Prostate gland (tissue), 2 donors: ENCODE measurements around the gene ST7. TPM values are rescaled to one million over a fixed set of nuclear protein-coding genes. Genes with fewer than 3 reads are reported as not detected.

Experiments used
- DNase-seq: peaks from one replicate; pipeline ENCODE4 v3.0.0-alpha.2; 2019; ENCODE audit warnings: low spot score
- H3K27ac ChIP-seq, 2 donors: fragments of 200-600 bp; sonication (generic); 2 replicates each; pipeline ENCODE4 v1.5.1; 2017 to 2019
- H3K27me3 ChIP-seq: fragments of 200-600 bp; sonication (generic); replicated peaks from 2 replicates; pipeline ENCODE4 v1.5.1; 2019; ENCODE audit not compliant: insufficient read depth
- H3K36me3 ChIP-seq, 2 donors: fragments of 200-600 bp; sonication (generic); 1 replicate in 1 of 2; 2 replicates in 1 of 2; pipeline versions ENCODE4 v1.5.1 to v1.8.1; 2017 to 2019
- H3K4me1 ChIP-seq: fragments of 200-600 bp; sonication (generic); replicated peaks from 2 replicates; pipeline ENCODE4 v1.5.1; 2019
- H3K4me3 ChIP-seq, 2 donors: fragments of 200-600 bp; sonication (generic); 2 replicates each; pipeline ENCODE4 v1.5.1; 2017 to 2019
- H3K9me3 ChIP-seq: fragments of 200-600 bp; sonication (generic); 2 replicates; pipeline ENCODE4 v1.5.1; 2017
- POLR2A ChIP-seq: fragments of 450-650 bp; IDR thresholded peaks from one replicate; pipeline ENCODE4 v1.6.1; 2016; ENCODE audit warnings: antibody characterized with exemption, mild to moderate bottlenecking
- POLR2AphosphoS5 ChIP-seq: sonication (generic); formaldehyde crosslinking; IDR thresholded peaks from one replicate; pipeline ENCODE4 v1.6.1; 2017; ENCODE audit warnings: antibody characterized with exemption
- WGBS: methylation state at CpG from one replicate; pipeline ENCODE4 v1.1.5; 2018; 5-methylcytosine and 5-hydroxymethylcytosine counted together
- intact Hi-C: fragments of 100-400 bp; cut with DNase I; formaldehyde crosslinking; loops from one replicate; pipeline ENCODE4 v1.14.2; 2022
- total RNA-seq, 2 donors: library from RNA; depleted of rRNA; stranded (reverse); fragments of >200 nt; gene quantifications; one replicate each; pipeline ENCODE4 v1.1.0, GENCODE V29; 2016
- TF ChIP-seq, protein P1 (sequence below), 4 experiments: fragments of 200-600 bp in 2 of 4; fragments of 450-650 bp in 2 of 4; sonication (generic) in 2 of 4; IDR thresholded peaks; 1 replicate in 3 of 4; 2 replicates in 1 of 4; pipeline ENCODE4 v1.5.1; 2016 to 2019; ENCODE audit warnings: antibody characterized with exemption in 4 of 4, mild to moderate bottlenecking in 2 of 4, moderate library complexity in 2 of 4

The ST7 gene
- total RNA-seq, 2 donors from 2014 or later, result 18.7 to 27.5 TPM

GRCh38 chr7:117011419-117012260 lies 58.3 kb downstream of the ST7 start:
- H3K9me3 ChIP-seq, result no peaks in the 10 kb centered on the region
- 72% methylated on average over 6 of the region's 6 CpGs for WGBS
- TF ChIP-seq, protein P1, sequence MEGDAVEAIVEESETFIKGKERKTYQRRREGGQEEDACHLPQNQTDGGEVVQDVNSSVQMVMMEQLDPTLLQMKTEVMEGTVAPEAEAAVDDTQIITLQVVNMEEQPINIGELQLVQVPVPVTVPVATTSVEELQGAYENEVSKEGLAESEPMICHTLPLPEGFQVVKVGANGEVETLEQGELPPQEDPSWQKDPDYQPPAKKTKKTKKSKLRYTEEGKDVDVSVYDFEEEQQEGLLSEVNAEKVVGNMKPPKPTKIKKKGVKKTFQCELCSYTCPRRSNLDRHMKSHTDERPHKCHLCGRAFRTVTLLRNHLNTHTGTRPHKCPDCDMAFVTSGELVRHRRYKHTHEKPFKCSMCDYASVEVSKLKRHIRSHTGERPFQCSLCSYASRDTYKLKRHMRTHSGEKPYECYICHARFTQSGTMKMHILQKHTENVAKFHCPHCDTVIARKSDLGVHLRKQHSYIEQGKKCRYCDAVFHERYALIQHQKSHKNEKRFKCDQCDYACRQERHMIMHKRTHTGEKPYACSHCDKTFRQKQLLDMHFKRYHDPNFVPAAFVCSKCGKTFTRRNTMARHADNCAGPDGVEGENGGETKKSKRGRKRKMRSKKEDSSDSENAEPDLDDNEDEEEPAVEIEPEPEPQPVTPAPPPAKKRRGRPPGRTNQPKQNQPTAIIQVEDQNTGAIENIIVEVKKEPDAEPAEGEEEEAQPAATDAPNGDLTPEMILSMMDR (IDR thresholded peaks at IDR 0.05), result no peak
- TF ChIP-seq POLR2A (no peak), POLR2AphosphoS5 (no peak)
- H3K27me3 ChIP-seq, result no peaks in the 10 kb centered on the region
- no peak overlapping the region for H3K27ac ChIP-seq
- no peak overlapping the region for H3K4me3 ChIP-seq
- intact Hi-C loops, result no loop called here
- H3K36me3 ChIP-seq, result no peaks in the 10 kb centered on the region
- H3K4me1 ChIP-seq, result no peaks in the 10 kb centered on the region
- no peak for DNase-seq

DNA sequence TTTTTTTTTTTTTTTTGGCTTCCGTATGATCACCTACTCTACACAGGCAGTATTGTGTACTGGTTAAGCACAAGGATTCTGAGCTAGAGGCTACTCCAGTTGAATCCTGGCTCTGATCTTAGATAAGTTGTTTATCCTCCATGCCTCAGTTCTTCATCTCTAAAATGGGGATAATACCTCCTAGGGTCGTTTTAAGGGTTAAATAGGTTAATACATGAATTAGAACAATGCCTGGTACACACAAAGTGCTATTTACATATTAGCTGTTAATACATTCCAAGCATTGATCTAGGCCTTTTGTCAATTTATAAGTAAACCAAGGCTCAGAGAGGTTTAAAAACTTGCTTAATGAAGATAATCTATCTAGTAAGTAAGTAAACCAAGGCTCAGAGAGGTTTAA lies 59.0 kb downstream of the ST7 start:
- 89% methylated on average over 2 of the region's 2 CpGs for WGBS
- H3K27ac ChIP-seq, result no peak overlapping the region
- no peaks in the 10 kb centered on the region for H3K9me3 ChIP-seq
- H3K36me3 ChIP-seq, result no peaks in the 10 kb centered on the region
- no peak for TF ChIP-seq POLR2A
- no peak for TF ChIP-seq POLR2AphosphoS5
- TF ChIP-seq, protein P1 (IDR thresholded peaks at IDR 0.05), result no peak
- intact Hi-C loops, result no loop called here
- no peaks in the 10 kb centered on the region for H3K27me3 ChIP-seq
- H3K4me1 ChIP-seq, result no peaks in the 10 kb centered on the region
- no peak overlapping the region for H3K4me3 ChIP-seq
- no peak for DNase-seq

GRCh38 chr7:117012696-117013095 lies 59.4 kb downstream of the ST7 start:
- Histone ChIP-seq H3K27ac (no peak overlapping the region), H3K4me1 (no peaks in the 10 kb centered on the region), H3K27me3 (no peaks in the 10 kb centered on the region), H3K36me3 (no peaks in the 10 kb centered on the region), H3K4me3 (no peak overlapping the region), H3K9me3 (no peaks in the 10 kb centered on the region)
- TF ChIP-seq POLR2A (no peak), POLR2AphosphoS5 (no peak)
- TF ChIP-seq, protein P1 (IDR thresholded peaks at IDR 0.05), result no peak
- DNase-seq, result no peak
- intact Hi-C loops, result no loop called here
- WGBS, result 92% methylated on average over 1 of the region's 1 CpG

- H3K27ac ChIP-seq, result no peak overlapping the region
- no peaks in the 10 kb centered on the region for H3K27me3 ChIP-seq
- DNase-seq, result no peak
- 91% methylated on average over 2 of the region's 2 CpGs for WGBS
- no peak overlapping the region for H3K4me3 ChIP-seq
- no peaks in the 10 kb centered on the region for H3K36me3 ChIP-seq
- intact Hi-C loops, result no loop called here
- no peaks in the 10 kb centered on the region for H3K4me1 ChIP-seq
- no peaks in the 10 kb centered on the region for H3K9me3 ChIP-seq
- TF ChIP-seq POLR2AphosphoS5, result no peak
- no peak for TF ChIP-seq POLR2A
- TF ChIP-seq, protein P1 (IDR thresholded peaks at IDR 0.05), result no peak
Measured at GRCh38 chr7:117014099-117014656, 60.9 kb downstream of the ST7 start.
